GM19193 (cell line): ENCODE data around the gene NEK6.

Source experiments
- POLR2A ChIP-seq: IDR thresholded peaks from 4 replicates; pipeline ENCODE4 v1.6.1; 2011; ENCODE audit not compliant: insufficient read depth, insufficient read length; ENCODE audit errors: extremely low read depth

The NEK6 gene

GRCh38 chr9:124327491-124327890 is 69.7 kb downstream of the NEK6 start:
- no peak for TF ChIP-seq POLR2A

GRCh38 chr9:124328285-124328684 is 70.5 kb downstream of the NEK6 start:
- TF ChIP-seq POLR2A = peak; percentile 20

DNA sequence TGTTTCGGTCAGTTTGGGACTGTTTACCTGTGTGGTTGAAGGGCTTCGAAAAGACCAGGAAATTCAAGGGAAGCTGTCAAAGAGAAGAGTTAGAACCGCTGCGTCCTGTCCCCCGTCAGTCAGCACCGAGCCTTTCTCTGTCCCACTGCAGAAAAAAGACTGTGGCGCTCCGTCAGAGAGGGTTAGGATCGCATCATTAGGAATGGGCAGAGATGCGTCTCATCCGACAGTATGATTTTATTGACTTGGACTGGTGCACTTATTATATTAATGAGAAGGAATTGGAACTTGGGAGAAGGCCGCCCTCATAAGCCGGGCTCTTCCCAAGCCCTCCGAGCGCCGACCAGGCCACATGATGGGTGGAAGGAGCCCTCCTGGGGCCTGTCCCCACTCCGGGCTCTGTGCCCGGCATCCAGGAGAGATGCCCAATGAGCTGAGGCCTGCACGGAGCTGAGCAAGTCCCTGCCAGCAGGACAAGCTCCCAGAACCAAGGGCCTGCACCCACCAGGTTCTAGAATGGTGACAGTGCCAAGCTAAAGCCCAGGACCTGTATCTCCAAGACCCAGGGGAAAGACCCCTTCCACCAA is 71.5 kb downstream of the NEK6 start:
- no peak for TF ChIP-seq POLR2A

GRCh38 chr9:124330011-124330697 is 72.4 kb downstream of the NEK6 start:
- TF ChIP-seq POLR2A = peak; percentile 8

GRCh38 chr9:124331580-124331979 is 73.8 kb downstream of the NEK6 start:
- no peak for TF ChIP-seq POLR2A

- no peak for TF ChIP-seq POLR2A
Measured at GRCh38 chr9:124332361-124333202, 74.8 kb downstream of the NEK6 start.

- no peak for TF ChIP-seq POLR2A
Measured at GRCh38 chr9:124333203-124333579, 75.4 kb downstream of the NEK6 start.

DNA sequence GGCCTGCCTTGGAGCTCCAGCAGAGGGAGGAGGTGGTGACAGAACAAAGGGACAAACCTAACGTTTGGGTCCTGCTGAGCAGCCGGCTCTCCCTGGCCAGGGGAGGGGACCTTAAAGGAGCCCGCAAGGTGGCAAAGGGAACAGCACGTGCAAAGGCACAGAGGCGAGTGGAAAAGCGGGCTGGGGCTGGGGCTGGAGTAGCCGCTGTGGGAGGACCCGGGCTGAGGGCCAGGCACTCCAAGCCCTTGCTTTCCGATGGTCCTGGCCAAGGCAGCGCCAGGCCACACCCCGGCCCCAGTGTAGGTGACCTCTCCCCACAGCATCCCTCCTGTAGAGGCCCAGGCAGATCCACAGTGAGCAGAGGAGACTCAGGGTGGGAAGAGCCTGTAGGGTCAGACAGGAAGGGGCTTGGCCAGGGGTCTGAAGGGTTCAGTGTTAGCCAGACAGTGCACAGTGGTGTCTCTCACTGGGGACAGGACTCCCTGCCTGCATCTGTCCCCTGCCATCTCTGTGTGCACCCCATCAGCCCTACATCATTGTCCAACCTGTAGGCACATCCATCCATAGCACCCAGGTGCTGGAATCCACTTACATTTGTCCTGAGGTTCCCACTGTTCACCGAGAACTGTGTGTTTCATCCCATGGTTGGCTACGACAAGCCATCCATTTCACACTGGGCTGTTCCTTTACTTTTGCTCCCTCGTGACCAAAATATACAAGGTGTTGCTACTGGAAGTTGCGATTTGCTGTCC is 77.0 kb downstream of the NEK6 start:
- TF ChIP-seq POLR2A = no peak

- TF ChIP-seq POLR2A = no peak
Measured at GRCh38 chr9:124335320-124335707, 77.6 kb downstream of the NEK6 start.

DNA sequence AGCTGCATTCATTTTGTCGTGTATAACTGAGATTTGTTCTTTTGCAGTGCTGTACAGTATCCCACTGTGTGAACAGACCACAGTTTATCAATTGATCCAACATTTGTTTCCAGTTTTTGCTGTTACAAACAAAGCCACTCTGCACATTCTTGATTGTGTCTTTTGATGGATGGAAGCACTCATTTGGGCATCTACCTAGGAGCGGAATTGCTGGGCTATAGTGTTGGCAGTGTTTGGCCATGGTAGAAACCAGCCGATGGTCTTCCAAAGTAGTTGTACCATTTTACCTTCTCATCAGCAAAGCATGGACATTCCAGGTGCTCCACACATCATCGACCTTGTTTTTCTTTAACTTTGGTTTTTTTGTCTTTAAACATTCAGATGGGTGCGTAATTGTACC is 79.8 kb downstream of the NEK6 start:
- no peak for TF ChIP-seq POLR2A

DNA sequence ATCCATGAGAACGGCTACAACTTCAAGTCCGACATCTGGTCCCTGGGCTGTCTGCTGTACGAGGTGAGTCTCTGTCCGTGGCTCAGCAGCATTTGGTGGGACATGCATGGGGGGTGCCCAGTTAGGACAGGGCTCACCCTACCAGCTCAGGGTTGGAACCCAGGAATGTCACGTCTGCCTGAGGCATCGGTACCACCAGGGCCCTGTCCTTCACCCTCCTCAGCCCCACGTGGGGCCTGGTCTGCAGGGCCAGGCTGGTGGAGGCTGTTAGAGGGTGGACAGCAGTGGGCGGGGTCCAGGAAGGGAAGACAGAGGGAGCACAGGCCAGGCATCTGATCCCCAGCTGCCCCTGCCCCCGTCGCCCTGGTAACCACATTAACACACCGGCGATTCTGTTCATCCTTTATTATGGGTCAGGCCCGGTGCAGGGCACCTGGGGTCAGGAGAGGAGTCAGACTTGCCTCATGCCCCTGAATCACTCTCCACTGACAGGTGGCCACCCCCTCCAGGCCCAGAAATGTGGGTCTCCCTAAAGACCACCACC is 81.9 kb downstream of the NEK6 start:
- TF ChIP-seq POLR2A = no peak

- no peak for TF ChIP-seq POLR2A
Measured at GRCh38 chr9:124340219-124341069, 82.7 kb downstream of the NEK6 start.

DNA sequence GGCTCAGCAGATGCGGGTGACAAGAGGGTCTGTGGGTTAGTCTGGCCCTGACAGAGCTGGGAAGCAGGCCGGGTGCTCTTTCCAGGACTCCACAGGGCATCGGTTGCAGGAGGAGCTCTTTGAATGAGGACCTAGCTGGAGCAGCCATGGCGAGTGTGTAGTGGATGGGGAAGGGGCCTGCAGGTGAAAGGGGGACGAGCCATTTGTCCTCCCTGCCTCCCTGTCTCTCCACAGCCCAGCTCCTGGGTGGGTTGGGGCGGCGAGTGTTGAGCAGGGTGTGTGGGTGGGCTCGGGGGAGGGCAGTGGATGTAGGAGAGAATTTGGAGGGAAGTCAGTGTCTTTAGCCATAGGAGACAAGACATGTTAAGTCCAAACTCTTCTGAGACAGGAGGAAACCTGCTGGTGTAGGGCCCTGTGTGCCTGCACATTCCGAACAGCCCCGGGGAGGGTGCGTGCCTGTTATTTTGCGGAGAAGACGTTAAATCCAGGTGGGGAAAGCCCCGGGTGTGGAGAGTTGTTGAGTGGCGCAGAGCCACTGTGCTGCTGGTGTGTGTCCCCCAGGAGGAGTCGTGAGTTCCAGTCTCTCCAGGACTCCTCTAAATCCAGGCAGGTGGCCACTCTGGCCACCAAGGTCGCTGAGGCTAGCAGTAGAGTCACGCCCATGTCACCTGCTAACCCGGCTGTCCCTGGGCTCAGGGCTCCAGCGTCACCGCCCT is 83.9 kb downstream of the NEK6 start:
- TF ChIP-seq POLR2A = no peak
